ENCODE data around the gene ACSM2A.
"Not testable (repeated sequence)": the region's sequence is repeated elsewhere in the genome, so short reads cannot be mapped to it uniquely, and the experiment has no call there.

ACSM2A gene

GRCh38 chr16:20460313-20460712 lies 9.0 kb downstream of the ACSM2A start:
- DNase-seq = not testable (repeated sequence)

DNA sequence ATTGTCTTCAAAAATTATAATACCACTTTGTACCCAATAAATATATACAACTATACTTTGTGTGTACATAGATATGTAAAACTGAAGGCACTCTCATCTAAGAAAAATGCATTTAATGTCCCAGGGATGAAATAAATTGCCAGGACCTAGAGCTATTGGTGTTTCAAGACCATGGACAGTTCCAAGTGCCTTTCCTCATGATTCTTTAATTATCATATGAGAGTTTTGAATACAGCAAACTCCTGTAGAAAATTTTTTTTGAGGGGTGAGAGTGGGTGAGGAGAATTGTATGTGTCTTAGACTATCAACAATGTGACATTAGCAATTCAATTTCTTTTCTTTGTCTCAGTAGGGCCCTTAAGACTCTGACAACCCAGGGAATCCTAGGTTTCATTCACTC lies 17.6 kb downstream of the ACSM2A start:
- not testable (repeated sequence) for DNase-seq

DNA sequence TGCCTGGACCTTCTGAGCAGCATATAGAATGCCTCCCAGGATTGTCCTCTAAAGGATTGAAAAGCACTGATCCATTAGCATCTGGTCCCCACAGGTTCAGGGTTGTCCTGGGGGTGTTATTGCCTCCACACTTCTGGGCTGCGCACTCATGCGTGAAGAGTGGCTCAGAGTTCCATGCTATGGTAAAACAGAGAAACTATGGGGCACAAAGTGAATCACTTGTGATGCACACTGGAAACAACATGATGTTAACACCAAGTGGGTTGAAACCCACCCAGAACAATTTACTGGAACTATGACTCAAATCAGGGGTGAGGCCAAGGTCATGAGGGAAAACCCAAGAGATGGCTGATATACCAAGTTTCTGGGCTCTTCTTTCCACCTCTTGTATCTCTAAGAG lies 18.6 kb downstream of the ACSM2A start:
- not testable (repeated sequence) for DNase-seq

DNA sequence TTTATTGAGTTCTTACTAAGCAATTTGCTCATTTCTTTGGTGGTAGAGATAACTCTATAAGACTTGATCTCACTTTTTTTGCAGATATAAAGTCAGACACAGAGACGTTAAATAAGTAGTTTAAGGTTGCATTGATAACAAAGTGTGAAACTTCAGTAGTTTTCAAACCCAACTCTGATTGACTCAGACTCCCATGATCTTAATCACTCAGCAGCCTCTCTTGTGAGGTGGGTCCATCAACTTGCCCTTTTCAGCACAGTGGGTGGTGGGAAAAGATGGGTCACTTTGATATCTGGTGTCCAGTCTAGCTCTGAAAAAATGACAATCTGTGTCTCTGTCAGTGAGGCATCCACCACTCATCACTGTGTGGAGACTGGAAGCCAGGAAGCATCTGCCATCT lies 19.4 kb downstream of the ACSM2A start:
- DNase-seq = not testable (repeated sequence)

DNA sequence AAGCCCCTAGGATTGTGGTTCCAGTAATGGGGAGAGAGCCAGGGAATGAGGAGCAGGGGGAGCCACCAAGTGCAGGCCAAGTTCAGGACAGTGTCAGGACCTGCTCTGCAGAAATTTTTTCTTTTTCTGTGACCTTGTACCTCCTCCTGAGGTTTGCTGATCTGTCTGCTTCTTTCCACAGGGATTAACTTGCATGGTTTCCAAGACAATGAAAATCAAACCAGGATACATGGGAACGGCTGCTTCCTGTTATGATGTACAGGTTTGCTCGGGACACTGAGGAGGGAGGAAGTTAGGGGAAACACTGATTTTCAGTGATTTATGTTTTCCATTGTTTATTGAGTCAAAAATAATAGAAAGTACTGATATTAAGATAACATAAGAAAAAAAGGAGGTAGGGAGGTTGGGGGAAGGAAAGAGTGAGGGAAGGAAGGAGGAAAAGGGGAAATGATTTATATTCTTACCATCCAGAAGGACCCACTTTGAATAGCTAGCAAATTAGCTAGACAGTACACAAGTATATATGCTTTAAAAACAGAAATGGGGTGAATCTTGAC lies 25.9 kb downstream of the ACSM2A start:
- not testable (repeated sequence) for DNase-seq

DNA sequence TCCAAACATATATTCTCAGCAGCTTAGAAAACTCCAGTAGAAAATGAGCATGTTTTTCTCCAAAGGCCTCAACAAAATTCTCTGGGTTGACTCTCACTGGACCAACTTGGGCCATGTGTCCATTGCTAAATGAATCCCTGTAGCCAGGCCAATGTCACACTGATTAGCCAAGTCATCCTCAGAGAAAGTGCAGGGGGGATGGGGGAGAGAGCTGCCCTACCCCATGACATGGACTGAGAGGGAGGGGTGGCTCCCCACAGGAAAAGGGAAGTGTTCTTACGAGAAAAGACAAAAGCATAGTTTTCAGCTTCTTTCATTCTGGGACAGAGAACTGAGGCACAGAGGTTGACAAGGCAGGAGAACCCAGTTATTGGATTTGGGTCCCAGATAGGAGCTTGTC lies 32.7 kb downstream of the ACSM2A start:
- not testable (repeated sequence) for DNase-seq

DNA sequence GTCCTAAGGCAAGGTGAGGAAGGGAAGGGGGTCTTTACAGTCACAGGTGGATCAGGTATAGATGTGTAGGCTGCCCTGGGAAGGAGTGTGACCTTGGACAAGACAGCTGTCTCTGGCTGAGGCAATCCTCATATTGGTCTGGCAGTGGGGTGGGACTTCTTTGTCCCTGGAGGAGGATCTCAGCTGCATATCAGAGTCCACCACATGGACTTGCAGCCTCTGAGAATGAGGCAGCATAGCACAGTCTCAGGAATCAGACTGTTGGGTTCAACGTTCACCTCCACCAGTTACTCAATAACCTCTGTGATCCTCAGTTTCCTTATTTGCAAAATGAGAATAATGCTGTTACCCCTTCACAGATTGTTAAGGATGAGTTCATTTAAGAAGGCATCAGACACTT lies 33.4 kb downstream of the ACSM2A start:
- DNase-seq = no peak

- no peak for DNase-seq
These were observed 34.1 kb downstream of the ACSM2A start for GRCh38 chr16:20485408-20485807.

- not testable (repeated sequence) for DNase-seq
These were observed 39.7 kb downstream of the ACSM2A start for GRCh38 chr16:20490994-20491393.

DNA sequence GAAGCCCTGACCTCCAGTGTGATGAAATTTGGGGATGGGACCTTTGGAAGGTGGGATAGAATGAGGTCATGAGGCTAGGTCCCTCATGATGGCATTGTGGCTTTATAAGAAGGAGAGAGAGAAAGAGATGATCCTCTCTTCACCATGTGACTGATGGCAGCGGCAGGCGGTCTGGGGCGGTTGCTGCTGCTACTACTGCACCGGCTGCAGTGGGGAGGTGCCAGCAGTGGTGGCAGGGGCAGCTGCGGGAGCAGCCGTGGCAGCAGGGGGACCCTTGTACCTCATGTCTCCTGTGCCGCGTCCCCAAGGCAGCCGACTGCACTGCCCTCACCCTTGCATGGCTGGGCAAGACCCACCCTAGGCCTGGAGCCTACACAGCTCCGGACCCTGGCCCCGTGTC lies 40.1 kb downstream of the ACSM2A start:
- not testable (repeated sequence) for DNase-seq

GRCh38 chr16:20504418-20504817 lies 53.1 kb downstream of the ACSM2A start:
- DNase-seq = no peak

DNA sequence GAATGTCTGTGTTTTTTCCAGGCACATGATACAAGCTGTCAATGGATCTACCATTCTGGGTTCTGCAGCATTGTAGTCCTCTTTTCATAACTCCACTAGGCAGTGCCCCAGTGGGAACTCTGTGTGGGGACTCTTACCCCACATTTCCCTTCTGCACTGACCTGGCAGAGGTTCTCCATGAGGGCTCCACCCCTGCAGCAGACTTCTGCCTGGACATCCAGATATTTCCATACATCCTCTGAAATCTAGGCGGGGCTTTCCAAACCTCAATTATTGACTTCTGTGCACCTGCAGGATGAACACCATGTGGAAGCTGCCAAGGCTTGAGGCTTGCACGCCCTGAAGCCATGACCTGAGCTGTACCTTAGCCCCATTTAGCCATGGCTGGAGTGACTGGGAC lies 56.0 kb downstream of the ACSM2A start:
- DNase-seq = no peak

DNA sequence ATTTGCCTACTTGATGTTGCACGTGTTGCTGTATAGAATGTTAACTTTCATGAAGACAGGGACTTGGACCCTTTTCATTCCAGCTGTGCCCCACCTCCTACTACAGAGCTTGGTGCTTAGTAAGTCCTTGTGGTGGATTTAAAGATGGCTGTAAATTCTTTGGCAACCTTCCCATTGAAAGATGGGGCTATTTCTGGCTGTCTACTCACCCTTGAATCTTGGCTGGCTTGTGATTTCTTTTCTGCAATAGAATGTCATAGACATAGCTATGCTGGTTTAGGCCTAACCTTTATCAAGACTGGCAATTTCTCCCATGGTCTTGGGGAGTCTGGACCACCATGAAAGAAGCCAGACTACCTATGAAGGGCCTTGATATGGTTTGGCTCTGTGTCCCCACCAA lies 59.0 kb downstream of the ACSM2A start:
- no peak for DNase-seq

DNA sequence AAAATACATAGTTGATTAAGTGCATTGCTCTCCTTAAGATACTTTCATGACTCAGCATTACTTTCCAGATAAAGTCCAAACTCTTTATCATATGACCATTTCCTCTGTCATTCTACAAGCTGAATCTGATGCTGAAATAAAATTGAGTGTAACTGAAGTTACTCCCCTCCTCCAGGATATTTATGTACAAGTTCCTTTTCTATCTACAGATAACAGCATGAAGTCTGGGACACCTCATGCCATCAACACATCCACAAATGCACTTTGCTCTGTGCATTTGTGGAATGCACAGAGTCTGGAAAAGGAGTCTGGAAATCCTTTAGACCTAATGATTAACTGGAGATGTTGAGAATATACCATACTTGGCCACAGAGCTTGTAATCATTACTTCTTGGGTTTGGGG lies 64.4 kb downstream of the ACSM2A start:
- no peak for DNase-seq

- no peak for DNase-seq
These were observed 65.8 kb downstream of the ACSM2A start for GRCh38 chr16:20517149-20517548.

DNA sequence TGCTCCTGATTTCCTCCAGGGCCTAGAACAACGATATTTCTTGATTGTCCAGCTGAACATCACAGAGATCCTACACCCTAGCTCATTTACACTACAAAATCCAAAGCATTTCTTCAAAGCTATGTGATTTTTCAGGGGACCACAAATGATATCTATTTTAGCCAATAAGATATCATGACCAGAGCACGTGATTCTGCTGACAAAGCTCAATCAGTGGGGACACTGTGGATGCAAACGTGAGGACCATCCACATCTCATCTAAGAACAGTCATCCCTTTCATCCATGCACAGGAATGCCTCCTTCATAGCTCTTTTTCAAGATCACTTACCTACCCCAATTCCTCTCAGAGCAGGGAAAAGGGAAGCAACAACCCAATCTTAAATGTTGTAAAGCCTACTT lies 67.9 kb downstream of the ACSM2A start:
- no peak for DNase-seq

GRCh38 chr16:20520103-20520502 lies 68.8 kb downstream of the ACSM2A start:
- no peak for DNase-seq

- not testable (repeated sequence) for DNase-seq
These were observed 80.5 kb downstream of the ACSM2A start for GRCh38 chr16:20531795-20532194.

GRCh38 chr16:20532284-20532792 lies 81.0 kb downstream of the ACSM2A start:
- DNase-seq = not testable (repeated sequence)

DNA sequence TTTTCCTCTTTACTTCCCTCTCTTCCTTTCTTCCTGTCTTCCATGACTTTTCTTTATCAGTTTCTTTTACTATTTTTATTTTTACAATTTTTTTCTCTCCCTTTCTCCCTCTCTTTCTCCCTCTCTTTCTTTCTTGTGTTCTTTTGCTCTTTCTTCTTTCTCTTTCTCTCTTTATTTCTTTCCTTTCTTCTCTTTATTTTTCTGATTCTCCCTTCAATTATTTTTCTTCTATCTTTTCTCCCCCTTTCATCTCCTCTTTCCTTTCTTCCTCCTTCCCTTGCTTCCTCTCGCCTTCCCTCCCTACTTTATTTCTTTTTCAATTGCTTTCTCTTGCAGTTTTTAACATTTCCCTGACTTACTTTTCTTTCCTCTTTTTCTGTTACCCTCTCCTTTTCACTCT lies 85.3 kb downstream of the ACSM2A start:
- DNase-seq = not testable (repeated sequence)
